Activated naive CD4-positive, alpha-beta T cell treated with anti-CD3 and anti-CD28 coated beads, Interleukin-2, amount 10 ng/mL, durations not matched to agents 7 days and 5 days (primary cell): ENCODE data around the gene RNPEP.

ENCODE experiments used
- CTCF ChIA-PET: fragments of 350-600 bp; sonication (Branson Sonifier 250); formaldehyde crosslinking; loops from one replicate; lab custom pipeline; 2021; ENCODE audit warnings: antibody characterized with exemption; lab: Charles Lee
- DNase-seq: peaks from one replicate; pipeline ENCODE4 v3.0.0-alpha.2; 2020
- H3K27ac Mint-ChIP-seq: one replicate; pipeline ENCODE4 v1.8.0; 2021; ENCODE audit warnings: mild to moderate bottlenecking, moderate library complexity, mixed read lengths
- H3K27me3 Mint-ChIP-seq: one replicate; pipeline ENCODE4 v1.8.0; 2021; ENCODE audit warnings: mild to moderate bottlenecking, mixed read lengths
- H3K36me3 Mint-ChIP-seq: one replicate; pipeline ENCODE4 v1.8.0; 2021; ENCODE audit warnings: mixed read lengths
- H3K4me1 Mint-ChIP-seq: one replicate; pipeline ENCODE4 v1.8.0; 2021; ENCODE audit warnings: mixed read lengths
- H3K4me3 Mint-ChIP-seq: one replicate; pipeline ENCODE4 v1.8.0; 2021; ENCODE audit warnings: mild to moderate bottlenecking, moderate library complexity, mixed read lengths
- H3K9me3 Mint-ChIP-seq: one replicate; pipeline ENCODE4 v1.8.0; 2021; ENCODE audit warnings: mixed read lengths

The RNPEP gene

GRCh38 chr1:201982082-201982622 is 296 bp upstream of the RNPEP start:
- peak; percentile 79 for DNase-seq
- Mint-ChIP-seq H3K4me3 (peak overlapping the region; percentile 89), H3K4me1 (peaks cover 20% of the 10 kb centered on the region), H3K36me3 (peaks cover 2% of the 10 kb centered on the region), H3K27me3 (peaks cover 17% of the 10 kb centered on the region), H3K9me3 (no peaks in the 10 kb centered on the region), H3K27ac (peak overlapping the region; percentile 82)
- CTCF ChIA-PET, result interaction anchor here (0.9 to 2.7 kb wide), 4 partner anchors 9 to 86 kb away, joined by 4 to 13 read pairs (median 5); no protein-coding TSS in a partner anchor

GRCh38 chr1:201983380-201983805 is 945 bp downstream of the RNPEP start:
- peak overlapping the region; percentile 56 for H3K27ac Mint-ChIP-seq
- no peaks in the 10 kb centered on the region for H3K9me3 Mint-ChIP-seq
- H3K4me1 Mint-ChIP-seq, result peaks cover 20% of the 10 kb centered on the region
- H3K4me3 Mint-ChIP-seq, result peak overlapping the region; percentile 85
- peaks cover 2% of the 10 kb centered on the region for H3K36me3 Mint-ChIP-seq
- no peak for DNase-seq
- CTCF ChIA-PET, result interaction anchor here (1.6 to 2.7 kb wide), 3 partner anchors 11 to 26 kb away, joined by 4 to 13 read pairs (median 5); no protein-coding TSS in a partner anchor
- H3K27me3 Mint-ChIP-seq, result peaks cover 13% of the 10 kb centered on the region

GRCh38 chr1:201984446-201984845 is 2.0 kb downstream of the RNPEP start:
- Mint-ChIP-seq H3K9me3 (no peaks in the 10 kb centered on the region), H3K27me3 (peaks cover 13% of the 10 kb centered on the region), H3K36me3 (peaks cover 4% of the 10 kb centered on the region), H3K27ac (no peak overlapping the region), H3K4me1 (peaks cover 20% of the 10 kb centered on the region), H3K4me3 (no peak overlapping the region)
- CTCF ChIA-PET, result interaction anchor here (1.3 to 1.5 kb wide), 2 partner anchors 11 to 15 kb away, joined by 6 to 9 read pairs; no protein-coding TSS in a partner anchor
- DNase-seq, result no peak

GRCh38 chr1:201985355-201985754 is 2.9 kb downstream of the RNPEP start:
- Mint-ChIP-seq H3K27ac (no peak overlapping the region), H3K4me1 (peaks cover 20% of the 10 kb centered on the region), H3K27me3 (peaks cover 8% of the 10 kb centered on the region), H3K4me3 (no peak overlapping the region), H3K9me3 (no peaks in the 10 kb centered on the region), H3K36me3 (peaks cover 7% of the 10 kb centered on the region)
- CTCF ChIA-PET, result interaction anchor here (0.6 to 1.5 kb wide), 4 partner anchors 12 to 24 kb away, joined by 3 to 9 read pairs (median 4); no protein-coding TSS in a partner anchor
- no peak for DNase-seq

- no peaks in the 10 kb centered on the region for H3K27me3 Mint-ChIP-seq
- CTCF ChIA-PET, result interaction anchor here (1.6 kb wide), 1 partner anchor 12 kb away, joined by 5 read pairs; no protein-coding TSS in a partner anchor
- no peaks in the 10 kb centered on the region for H3K9me3 Mint-ChIP-seq
- H3K36me3 Mint-ChIP-seq, result peaks cover 21% of the 10 kb centered on the region
- DNase-seq, result no peak
- H3K27ac Mint-ChIP-seq, result no peak overlapping the region
- H3K4me1 Mint-ChIP-seq, result peaks cover 6% of the 10 kb centered on the region
- no peak overlapping the region for H3K4me3 Mint-ChIP-seq
Measured at GRCh38 chr1:201988601-201989000, 6.2 kb downstream of the RNPEP start.

GRCh38 chr1:201989354-201990128 is 7.1 kb downstream of the RNPEP start:
- Mint-ChIP-seq H3K27me3 (no peaks in the 10 kb centered on the region), H3K9me3 (no peaks in the 10 kb centered on the region), H3K4me1 (no peaks in the 10 kb centered on the region), H3K36me3 (peaks cover 27% of the 10 kb centered on the region), H3K27ac (no peak overlapping the region), H3K4me3 (no peak overlapping the region)
- CTCF ChIA-PET, result interaction anchor here (1.6 kb wide), 1 partner anchor 11 kb away, joined by 5 read pairs; no protein-coding TSS in a partner anchor
- no peak for DNase-seq

- Mint-ChIP-seq H3K27ac (no peak overlapping the region), H3K9me3 (no peaks in the 10 kb centered on the region), H3K36me3 (peaks cover 27% of the 10 kb centered on the region), H3K27me3 (no peaks in the 10 kb centered on the region), H3K4me3 (no peak overlapping the region), H3K4me1 (no peaks in the 10 kb centered on the region)
- CTCF ChIA-PET, result no interaction called here
- no peak for DNase-seq
Measured at GRCh38 chr1:201990427-201990826, 8.0 kb downstream of the RNPEP start.

- Mint-ChIP-seq H3K9me3 (no peaks in the 10 kb centered on the region), H3K4me3 (no peak overlapping the region), H3K4me1 (no peaks in the 10 kb centered on the region), H3K27me3 (no peaks in the 10 kb centered on the region), H3K36me3 (peaks cover 31% of the 10 kb centered on the region), H3K27ac (no peak overlapping the region)
- CTCF ChIA-PET, result interaction anchor here (0.8 to 5.2 kb wide), 30 partner anchors 8 to 138 kb away, joined by 3 to 38 read pairs (median 5); partner anchors contain the start of genes ELF3 and RNPEP
- peak; percentile 48 for DNase-seq
Measured at GRCh38 chr1:201999625-202000238, 17.3 kb downstream of the RNPEP start.

GRCh38 chr1:202002507-202002906 is 20.1 kb downstream of the RNPEP start:
- Mint-ChIP-seq H3K27me3 (no peaks in the 10 kb centered on the region), H3K27ac (no peak overlapping the region), H3K36me3 (peaks cover 33% of the 10 kb centered on the region), H3K4me1 (no peaks in the 10 kb centered on the region), H3K9me3 (no peaks in the 10 kb centered on the region), H3K4me3 (no peak overlapping the region)
- DNase-seq, result no peak
- CTCF ChIA-PET, result interaction anchor here (0.7 to 5.2 kb wide), 6 partner anchors 11 to 133 kb away, joined by 3 to 38 read pairs (median 4); partner anchors contain the start of gene ELF3

GRCh38 chr1:202004711-202005110 is 22.3 kb downstream of the RNPEP start:
- no peaks in the 10 kb centered on the region for H3K9me3 Mint-ChIP-seq
- no peaks in the 10 kb centered on the region for H3K4me1 Mint-ChIP-seq
- CTCF ChIA-PET, result no interaction called here
- no peak overlapping the region for H3K4me3 Mint-ChIP-seq
- H3K36me3 Mint-ChIP-seq, result peaks cover 29% of the 10 kb centered on the region
- DNase-seq, result no peak
- no peak overlapping the region for H3K27ac Mint-ChIP-seq
- no peaks in the 10 kb centered on the region for H3K27me3 Mint-ChIP-seq

GRCh38 chr1:202005958-202006357 is 23.5 kb downstream of the RNPEP start:
- no peak overlapping the region for H3K4me3 Mint-ChIP-seq
- no peaks in the 10 kb centered on the region for H3K4me1 Mint-ChIP-seq
- H3K36me3 Mint-ChIP-seq, result peaks cover 25% of the 10 kb centered on the region
- CTCF ChIA-PET, result interaction anchor here (1.0 to 2.3 kb wide), 2 partner anchors 9 to 130 kb away, joined by 3 to 10 read pairs; no protein-coding TSS in a partner anchor
- no peaks in the 10 kb centered on the region for H3K27me3 Mint-ChIP-seq
- H3K27ac Mint-ChIP-seq, result no peak overlapping the region
- no peaks in the 10 kb centered on the region for H3K9me3 Mint-ChIP-seq
- no peak for DNase-seq

- H3K4me3 Mint-ChIP-seq, result no peak overlapping the region
- CTCF ChIA-PET, result interaction anchor here (0.8 to 2.3 kb wide), 5 partner anchors 8 to 129 kb away, joined by 3 to 10 read pairs (median 3); no protein-coding TSS in a partner anchor
- no peak for DNase-seq
- peaks cover 21% of the 10 kb centered on the region for H3K36me3 Mint-ChIP-seq
- no peak overlapping the region for H3K27ac Mint-ChIP-seq
- no peaks in the 10 kb centered on the region for H3K4me1 Mint-ChIP-seq
- H3K27me3 Mint-ChIP-seq, result no peaks in the 10 kb centered on the region
- H3K9me3 Mint-ChIP-seq, result no peaks in the 10 kb centered on the region
Measured at GRCh38 chr1:202007304-202007703, 24.9 kb downstream of the RNPEP start.

GRCh38 chr1:202007805-202008489 is 25.5 kb downstream of the RNPEP start:
- DNase-seq, result no peak
- H3K9me3 Mint-ChIP-seq, result no peaks in the 10 kb centered on the region
- peaks cover 18% of the 10 kb centered on the region for H3K36me3 Mint-ChIP-seq
- no peaks in the 10 kb centered on the region for H3K4me1 Mint-ChIP-seq
- H3K27me3 Mint-ChIP-seq, result no peaks in the 10 kb centered on the region
- CTCF ChIA-PET, result interaction anchor here (0.8 to 2.3 kb wide), 8 partner anchors 8 to 128 kb away, joined by 3 to 10 read pairs (median 3); no protein-coding TSS in a partner anchor
- no peak overlapping the region for H3K4me3 Mint-ChIP-seq
- H3K27ac Mint-ChIP-seq, result no peak overlapping the region
